NCI-H1092 (cell line): Measurements from ENCODE around the gene ANKRD44.

Source experiments
- DNase-seq: peaks from one replicate; lab custom pipeline; 2025; lab: John Stamatoyannopoulos, UW

ANKRD44 gene

DNA sequence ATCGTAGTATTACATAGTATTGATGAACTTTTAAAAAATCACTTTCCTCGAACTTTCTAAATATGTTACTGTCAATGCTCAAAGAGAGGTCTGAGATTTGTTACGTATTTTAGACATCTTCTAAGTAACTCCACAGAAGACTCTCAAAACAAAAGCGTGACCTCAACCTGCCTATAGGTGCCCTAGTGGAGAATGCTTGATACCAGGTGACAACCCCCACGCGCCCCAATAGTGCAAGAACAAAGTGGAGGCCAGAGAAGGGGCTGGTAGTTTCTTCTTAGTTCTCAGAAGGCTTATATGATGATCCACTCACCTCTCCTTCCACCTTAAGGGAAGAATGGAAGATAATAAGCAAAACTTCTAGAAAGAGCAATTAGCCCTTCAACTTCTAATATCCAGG lies 102.6 kb downstream of the ANKRD44 start:
- DNase-seq: no peak

GRCh38 chr2:197207598-197207997 lies 103.0 kb downstream of the ANKRD44 start:
- DNase-seq: no peak

DNA sequence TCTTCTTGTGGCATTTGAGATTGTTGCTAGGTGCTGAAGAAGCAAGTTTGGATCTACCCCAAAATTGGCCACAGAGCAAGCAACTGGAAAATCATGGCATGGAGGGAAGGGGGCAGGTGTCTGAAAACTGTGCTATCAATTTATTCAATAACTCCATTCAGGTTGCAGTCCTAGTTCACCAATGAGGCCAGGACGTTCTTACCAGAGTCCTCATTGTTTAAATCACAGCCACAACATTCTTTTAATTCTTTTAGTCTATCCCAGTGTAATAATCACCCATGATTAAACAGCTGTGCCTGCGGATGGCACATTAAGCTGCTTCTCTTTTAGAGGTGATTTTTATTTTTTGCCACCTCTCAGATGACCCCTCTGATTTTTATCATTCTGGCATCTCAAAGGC lies 103.5 kb downstream of the ANKRD44 start:
- no peak for DNase-seq

GRCh38 chr2:197205585-197206215 lies 104.9 kb downstream of the ANKRD44 start:
- DNase-seq: no peak

- no peak for DNase-seq
Measured at GRCh38 chr2:197204519-197205250, 105.9 kb downstream of the ANKRD44 start.

DNA sequence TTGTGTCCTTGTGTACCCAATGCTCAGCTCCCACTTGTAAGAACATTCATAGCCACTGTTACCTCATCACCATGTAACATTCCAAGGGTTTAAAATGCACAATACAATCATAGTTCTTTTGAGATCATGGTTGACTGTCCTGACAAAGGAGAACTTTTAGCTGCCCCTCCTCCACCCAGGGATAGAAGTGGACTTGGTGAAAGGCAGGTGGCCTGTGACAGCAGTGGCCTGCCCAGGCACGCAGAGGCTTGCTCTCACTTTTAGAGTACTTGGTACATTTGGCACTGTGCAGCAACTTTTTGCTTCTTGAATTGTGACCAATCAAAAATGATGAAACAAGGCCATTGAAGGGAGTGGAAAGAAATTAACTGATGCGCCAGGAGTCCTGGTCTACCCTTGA lies 108.7 kb downstream of the ANKRD44 start:
- no peak for DNase-seq

DNA sequence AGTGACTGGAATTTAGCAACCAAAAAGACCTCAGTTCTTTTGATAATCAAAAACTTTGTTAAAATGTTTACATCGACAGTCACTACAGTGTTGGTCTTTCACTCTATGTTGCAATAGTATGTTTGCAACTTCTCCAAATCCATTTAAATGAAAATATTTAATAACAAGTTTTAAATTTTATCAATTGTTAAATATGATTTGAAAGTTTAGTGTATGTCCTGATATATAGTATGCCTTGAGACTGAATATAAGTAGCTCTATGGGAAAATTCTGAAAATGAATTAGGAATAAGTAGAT lies 109.9 kb downstream of the ANKRD44 start:
- DNase-seq: no peak

DNA sequence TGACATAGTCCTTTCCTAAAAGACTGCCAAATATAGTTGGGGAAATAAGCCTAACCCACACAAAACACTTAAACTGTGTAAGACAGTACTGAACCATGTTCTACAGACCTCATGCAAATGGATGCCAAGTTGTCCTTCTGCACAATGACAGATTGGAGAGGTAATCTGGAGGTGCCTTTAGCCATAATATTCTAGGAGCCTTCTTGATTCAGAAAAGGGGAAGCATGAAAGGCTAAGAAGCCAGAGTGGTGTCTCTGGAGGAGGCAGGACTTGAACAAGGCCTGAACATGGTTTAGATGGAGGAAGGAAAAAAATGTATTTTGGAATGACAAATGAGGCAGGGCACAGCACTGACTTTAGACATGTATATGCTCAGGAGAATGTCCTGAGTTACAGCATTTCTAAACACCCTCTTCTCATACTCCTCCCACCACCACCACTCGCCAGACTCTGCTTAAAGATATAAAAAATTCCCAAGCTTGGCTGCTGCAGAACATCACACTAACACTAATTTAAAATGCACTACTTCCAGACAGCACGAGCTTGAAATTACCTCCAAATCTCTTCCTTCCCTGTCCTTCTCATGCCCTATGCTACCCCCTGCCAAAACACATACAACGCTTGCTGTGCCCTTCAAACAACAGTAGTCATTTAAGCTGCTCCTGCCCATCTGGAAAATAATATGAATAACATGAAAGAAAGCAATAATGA lies 110.4 kb downstream of the ANKRD44 start:
- no peak for DNase-seq

- DNase-seq: no peak
Measured at GRCh38 chr2:197198890-197199289, 111.7 kb downstream of the ANKRD44 start.

GRCh38 chr2:197197895-197198311 lies 112.7 kb downstream of the ANKRD44 start:
- no peak for DNase-seq

- DNase-seq: no peak
Measured at GRCh38 chr2:197196541-197197180, 113.9 kb downstream of the ANKRD44 start.

GRCh38 chr2:197195518-197195917 lies 115.1 kb downstream of the ANKRD44 start:
- no peak for DNase-seq

GRCh38 chr2:197191940-197192322 lies 118.6 kb downstream of the ANKRD44 start:
- no peak for DNase-seq

DNA sequence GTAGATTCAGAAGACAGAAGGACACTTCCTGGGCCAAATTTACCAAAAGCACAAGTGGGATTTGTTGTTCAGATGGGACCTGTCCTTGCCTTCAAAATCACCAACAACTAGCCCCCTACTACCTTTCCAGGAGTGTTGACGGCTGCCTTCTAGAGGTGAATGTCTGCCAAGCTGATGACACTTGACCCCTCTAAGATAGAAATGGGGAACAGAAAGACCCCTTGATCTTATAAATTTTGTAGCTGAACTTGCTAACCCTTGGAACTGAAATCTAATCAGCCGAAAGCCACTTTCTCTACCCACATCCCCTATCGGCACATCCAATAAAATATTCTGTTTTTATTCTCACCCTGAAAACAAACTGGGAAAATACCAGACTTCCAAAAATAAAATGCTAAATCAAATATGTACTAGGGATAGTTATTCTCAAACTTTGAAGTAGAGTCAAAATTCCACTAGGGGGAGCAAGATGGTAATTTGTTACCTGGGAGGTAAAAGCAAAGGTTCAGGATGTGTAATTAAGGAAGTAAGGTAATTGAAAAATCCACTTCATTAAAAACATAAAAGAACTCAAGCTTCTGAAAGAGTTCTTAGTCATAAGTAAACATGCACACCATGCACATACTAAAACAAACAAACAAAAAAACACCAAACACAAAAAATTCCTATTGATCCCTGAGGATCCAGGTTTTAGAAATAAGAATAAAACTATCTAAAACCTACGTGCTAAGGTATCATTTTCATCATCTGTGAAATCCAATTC lies 119.2 kb downstream of the ANKRD44 start:
- DNase-seq: peak; percentile 7

DNA sequence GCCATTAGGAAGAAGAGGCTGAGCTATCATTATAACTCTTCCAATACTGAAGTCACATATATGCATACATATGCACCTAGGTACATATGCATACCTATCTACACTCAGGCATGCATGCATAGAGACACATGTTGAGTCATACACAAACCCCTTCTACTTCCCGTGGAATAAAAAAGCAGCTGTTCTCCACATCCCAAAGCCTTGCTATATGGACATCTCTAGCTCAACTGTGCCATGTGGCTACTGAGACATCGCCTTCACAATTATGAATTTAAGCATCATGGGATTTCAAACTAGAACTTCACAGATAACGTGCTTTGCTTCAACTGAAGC lies 120.5 kb downstream of the ANKRD44 start:
- no peak for DNase-seq

DNA sequence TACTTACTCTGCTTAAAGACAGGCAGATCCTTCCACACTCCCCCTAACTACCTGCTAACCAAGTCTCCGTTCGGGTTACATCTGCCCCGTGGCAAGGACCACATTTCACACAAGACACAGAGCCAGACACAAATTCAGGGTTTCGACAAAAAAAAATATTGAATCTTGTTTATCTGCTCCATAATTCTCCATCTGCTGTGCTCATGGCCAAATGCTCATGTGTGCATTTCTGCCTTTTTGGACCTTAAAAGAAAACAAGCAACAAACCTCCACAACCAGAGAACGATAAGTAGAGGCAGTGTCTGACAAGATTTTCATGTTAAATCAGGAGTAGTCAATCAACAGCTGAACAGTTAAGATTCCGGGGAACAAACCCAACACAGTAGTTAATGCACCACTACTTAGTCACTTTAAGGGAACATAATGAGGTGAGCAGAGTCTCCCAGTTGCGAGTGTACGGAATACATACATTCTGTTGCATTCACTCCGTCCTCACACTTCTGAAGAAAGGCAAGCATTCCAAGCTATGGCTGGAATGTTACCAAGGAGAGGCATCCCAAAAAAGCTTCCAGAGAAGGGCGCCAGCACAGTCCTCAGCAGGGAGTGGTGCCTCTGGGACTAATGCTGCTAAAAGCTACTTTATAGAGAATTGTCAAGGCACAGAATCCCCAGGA lies 121.0 kb downstream of the ANKRD44 start:
- DNase-seq: no peak

DNA sequence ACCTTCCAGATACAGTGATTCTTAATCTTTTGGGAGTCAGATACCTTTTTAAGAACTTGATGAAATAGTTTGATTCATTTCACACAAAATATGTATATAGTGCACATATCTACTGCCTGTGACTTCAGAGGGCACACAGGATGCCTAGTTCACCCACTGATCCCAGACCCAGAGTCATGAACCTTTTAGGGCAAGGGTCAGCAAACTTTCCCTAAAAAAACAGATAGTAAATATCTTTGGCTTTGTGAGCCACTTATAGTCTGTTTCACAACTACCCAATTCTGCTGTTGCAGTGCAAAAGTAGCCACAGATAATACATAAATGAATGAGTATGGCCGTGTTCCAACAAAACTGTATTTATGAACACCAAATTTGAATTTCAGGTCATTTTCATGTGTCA lies 124.9 kb downstream of the ANKRD44 start:
- DNase-seq: no peak

GRCh38 chr2:197184959-197185586 lies 125.5 kb downstream of the ANKRD44 start:
- no peak for DNase-seq

DNA sequence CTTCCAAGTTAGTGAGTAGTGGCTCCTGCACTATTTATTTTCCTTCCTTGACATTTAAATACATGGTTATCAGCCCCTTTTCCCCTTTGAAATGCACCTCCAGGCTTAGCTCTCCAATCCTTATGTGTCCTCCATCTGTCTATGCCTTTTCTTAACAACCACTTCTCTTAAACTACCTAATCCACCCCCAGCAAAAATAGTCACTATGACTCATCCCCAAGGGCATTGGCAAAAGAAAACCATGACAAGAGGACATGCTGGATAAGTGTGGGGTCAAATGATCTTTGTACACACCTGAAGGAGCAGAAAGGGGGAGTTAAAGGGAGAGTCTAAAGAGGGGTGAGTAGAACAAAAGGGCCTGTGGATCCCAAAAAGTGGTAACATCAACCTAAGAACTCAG lies 127.2 kb downstream of the ANKRD44 start:
- DNase-seq: no peak

GRCh38 chr2:197182668-197183067 lies 127.9 kb downstream of the ANKRD44 start:
- DNase-seq: no peak

GRCh38 chr2:197181491-197181890 lies 129.1 kb downstream of the ANKRD44 start:
- no peak for DNase-seq
